SH-SY5Y (cell line): Measurements from ENCODE around the gene BMP8B.

Experiments
- GATA2 ChIP-seq: IDR thresholded peaks from 2 replicates; pipeline ENCODE4 v1.6.1; 2011; ENCODE audit warnings: mild to moderate bottlenecking, low read depth, low read length
- GATA3 ChIP-seq: IDR thresholded peaks from 2 replicates; pipeline ENCODE4 v1.6.1; 2011; ENCODE audit warnings: low read depth, mild to moderate bottlenecking, low read length, moderate library complexity

Gene BMP8B

DNA sequence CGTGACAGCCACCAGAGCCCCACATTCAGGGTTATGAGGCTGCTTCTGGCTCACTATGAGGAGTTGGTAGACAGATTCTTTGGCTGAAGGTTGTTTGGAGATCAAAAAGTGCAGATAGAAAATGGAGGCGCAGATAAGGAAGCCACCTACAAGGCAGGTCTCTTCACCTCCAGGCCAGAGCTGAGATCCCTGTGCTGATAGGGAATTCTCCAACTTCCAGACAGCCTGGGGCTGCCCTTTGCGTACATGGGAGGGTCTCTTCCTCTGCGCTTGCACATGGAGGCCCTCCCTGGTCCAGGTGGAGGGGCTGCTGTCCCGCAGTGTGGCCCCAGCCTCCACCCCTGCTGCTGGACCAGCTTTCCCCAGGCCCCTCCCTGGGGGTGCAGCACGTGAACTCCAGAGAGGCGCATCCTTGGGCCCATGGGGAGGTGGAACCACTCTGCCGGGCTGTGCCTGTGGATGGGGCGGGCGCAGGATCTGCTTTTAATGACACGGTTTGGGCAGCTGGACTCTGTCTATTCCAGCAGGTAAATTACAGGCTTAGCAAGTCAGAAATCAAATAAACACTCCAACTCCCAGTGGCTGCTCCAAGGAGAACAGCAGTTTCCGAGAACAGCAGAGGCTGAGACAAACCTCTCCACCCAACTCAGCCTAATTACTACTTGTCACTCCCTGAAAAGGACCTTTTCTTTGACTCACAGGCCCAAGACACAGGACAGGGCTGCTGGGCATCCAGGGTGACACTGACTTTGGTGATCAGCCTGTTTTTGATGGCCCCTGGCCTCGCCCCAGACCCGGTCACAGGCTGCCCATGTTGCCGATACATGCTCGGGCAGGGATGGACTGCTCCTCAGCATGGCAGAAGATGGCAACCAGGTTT is 29.9 kb downstream of the BMP8B start:
- no peak for TF ChIP-seq GATA2

DNA sequence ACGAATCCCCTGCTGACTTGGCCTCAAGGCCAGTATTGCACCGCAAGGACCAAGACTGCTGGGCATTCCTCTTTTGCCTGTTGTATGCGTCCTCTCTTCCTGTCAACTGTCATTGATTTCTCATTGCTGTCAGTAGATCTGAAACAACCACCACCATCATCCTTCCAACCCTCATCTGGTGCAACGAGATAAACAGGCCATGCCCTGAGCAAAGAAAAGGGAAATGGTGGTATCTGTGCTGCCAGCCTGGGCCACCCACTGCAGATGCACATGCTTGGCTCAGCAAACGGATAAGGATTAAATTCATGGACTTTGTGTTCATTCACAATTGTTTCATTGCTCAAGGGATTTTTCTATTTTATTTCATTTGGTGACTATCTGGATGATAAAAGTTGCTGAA is 31.2 kb downstream of the BMP8B start:
- TF ChIP-seq GATA3: no peak
- TF ChIP-seq GATA2: no peak

DNA sequence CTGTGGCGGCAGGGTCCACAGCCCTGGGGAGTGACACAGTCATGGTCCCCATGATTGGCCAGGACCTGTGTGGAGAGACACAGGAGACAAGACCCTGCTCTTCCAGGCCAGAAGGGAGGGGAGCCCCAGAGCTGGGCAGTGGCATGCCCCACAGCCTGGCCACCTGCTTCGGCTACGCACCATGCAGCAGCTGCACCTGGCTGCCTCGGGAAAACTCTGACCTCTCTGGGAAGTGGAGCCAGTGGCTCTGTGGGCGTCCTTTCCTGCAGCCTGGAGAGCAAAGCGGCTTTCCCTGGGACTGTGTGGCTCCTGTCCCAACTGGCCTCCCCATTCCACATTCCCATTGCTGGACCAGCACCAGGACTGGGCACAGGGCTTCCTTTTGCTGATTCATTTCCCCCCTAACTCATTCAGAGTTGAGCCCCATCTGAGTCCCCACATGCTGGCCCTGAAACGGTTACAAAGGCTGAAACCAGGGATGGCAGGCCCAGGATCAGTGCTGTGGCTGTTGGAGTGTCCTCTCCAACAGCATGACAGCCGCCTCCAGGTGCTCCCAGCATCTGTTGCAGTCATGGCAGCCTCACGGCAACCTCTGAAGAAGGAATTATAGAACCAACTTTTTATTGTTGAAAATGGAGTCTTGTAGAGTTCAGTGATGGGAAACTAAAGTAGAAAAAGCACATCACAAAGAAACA is 32.6 kb downstream of the BMP8B start:
- TF ChIP-seq GATA2 (no peak), GATA3 (no peak)

DNA sequence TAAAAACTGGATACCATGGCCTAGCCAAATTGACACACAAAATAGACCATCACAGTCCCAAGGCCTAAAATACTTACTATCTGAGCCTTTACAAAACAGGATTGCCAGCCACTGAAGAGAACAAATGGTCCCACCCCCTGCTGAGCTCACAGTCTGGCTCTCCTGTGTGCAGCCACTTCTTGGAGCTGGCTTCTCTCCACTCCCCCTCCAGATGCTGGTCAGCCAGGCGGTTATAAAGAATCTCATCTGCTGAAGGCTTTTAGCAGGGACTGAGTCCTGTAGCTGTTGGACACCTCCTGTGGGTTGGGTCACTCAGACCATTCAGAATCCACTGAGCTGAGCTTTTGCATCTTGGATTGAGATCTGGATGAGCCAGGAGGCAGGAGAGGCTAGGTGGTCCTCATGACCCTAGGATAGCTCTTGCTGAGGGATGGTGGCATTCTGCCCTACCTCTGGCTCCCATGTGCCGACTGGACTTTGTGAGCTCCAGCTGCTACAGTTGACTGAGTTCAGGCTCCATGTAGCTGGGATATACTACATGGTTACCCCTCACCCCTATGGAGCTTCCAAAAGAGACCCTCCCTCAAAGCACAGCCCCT is 33.7 kb downstream of the BMP8B start:
- no peak for TF ChIP-seq GATA2
- TF ChIP-seq GATA3: no peak

DNA sequence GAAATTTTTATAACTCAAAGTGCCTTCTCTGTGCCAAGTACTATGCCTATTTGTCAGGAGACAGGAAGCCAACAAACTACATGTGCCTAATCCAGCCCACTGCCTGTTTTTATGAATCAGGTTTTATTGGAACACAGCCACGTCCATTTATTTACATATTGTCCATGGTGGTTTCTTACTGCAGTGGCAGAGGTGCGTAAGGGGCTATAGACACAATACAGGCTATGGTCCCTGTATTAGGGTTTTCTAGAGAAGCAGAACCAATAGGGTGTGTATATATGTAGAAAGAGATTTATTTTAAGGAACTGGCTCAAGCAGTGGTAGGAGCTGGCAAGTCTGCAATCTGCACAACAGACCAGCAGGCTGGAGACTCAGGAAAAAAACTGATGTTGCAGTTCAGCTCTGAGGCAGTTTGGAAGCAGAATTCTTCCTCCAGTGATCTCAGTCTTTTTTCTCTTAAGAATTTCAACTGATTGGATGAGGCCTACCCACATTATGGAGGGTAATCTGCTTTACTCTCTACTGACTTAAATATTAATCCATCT is 34.6 kb downstream of the BMP8B start:
- TF ChIP-seq GATA3: no peak
- TF ChIP-seq GATA2: no peak

DNA sequence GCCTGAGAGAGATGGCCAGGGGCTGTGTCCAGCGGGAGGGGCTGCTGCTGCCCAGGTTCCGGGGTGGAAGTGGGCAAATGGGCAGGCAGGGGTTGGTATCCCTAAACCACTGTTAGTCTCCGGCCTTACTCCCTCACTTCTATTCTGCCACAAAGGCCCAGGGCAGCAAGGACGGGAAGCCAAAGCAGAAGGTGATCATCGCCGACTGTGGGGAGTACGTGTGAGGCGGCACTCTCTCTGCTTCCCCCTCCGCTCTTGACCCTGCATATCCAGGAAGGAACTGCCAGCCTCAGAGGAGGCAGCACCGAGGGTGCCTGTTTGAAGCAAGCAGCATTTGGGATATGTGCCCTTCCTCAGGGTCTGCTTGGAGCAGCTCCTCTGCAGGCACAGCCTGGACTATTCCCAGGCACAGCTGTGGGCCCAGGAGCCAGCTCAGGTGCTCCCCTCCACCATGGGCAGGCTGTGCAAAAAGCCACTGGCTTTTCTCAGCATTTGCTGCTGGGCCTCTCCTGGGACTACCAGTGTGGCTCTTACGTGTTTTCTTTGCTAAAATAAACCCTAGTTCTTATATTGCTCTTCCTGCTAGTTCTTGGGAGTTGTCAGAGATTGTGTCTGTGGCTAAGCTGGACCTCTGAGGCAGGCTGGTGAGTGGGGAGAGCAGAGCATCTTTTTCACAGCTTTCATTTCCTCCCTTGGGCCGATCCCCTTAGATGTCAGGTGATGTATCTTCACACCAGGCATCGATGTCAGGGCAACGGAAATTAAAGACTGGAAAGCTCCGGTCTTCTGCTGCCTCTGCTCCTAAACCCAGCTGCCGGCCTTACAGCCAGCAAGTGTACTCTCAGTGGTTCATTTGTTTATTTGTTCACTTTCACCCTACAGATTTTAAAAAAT is 35.3 kb downstream of the BMP8B start:
- TF ChIP-seq GATA3: no peak
- TF ChIP-seq GATA2: no peak

DNA sequence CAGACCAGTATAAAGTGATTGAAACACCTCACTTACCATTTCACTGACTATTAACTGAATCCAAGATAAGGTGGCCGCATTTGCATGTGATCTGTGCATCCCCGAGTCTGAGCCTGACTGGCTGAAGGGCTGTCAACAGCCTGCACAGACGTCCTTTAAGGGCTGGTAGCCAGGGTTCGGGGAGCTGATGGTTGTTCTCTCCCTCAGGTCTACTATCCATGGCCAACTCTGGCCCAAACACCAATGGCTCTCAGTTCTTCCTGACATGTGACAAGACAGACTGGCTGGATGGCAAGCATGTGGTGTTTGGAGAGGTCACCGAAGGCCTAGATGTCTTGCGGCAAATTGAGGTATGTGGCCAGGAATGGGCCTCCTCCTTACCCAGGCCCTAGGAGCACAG is 36.0 kb downstream of the BMP8B start:
- no peak for TF ChIP-seq GATA2
- no peak for TF ChIP-seq GATA3

DNA sequence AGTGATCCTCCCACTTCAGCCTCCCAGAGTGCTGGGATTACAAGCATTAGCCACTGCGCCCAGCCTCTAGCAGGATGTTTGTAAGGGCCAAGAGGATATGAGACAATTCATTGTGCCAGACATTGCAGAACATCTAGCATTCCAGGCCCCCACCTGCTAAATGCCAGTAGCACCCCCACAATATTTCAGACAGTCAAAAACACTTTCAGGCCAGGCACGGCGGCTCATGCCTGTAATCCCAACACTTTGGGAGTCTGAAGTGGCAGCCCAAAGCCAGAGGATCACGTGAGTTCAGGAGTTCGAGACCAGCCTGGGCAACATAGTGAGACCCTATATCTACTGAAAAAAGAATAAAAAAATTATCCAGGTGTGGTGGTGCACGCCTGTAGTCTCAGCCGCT is 37.1 kb downstream of the BMP8B start:
- TF ChIP-seq GATA2 (no peak), GATA3 (no peak)

DNA sequence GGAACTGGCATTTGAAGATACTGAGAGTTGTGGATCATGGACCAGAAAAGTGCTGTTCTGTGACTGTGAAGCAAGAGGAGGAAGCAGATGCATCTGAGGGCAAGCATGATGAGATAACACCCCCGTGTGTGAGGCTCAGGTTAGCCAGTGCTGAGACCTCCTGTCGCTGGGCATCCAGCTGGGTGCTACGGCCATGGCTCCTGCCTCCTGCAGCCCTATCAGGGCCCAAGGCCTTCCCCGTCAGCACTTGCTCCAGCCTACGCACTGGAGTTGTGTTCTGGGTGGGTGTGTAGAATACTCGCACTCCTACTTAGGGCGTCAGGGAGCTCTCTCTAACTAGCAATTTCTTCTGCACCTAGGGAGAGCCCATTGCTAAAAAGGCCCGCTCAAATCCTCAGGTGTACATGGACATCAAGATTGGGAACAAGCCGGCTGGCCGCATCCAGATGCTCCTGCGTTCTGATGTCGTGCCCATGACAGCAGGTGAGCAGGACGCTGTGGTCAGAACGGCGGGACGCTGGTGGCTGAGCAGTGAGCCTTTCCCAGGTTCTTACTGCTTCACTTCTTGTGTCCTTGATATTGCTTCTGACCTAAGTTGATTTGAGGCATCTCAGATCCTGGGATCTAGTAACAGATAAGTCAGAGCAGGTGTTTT is 43.5 kb downstream of the BMP8B start:
- TF ChIP-seq GATA3 (no peak), GATA2 (no peak)

DNA sequence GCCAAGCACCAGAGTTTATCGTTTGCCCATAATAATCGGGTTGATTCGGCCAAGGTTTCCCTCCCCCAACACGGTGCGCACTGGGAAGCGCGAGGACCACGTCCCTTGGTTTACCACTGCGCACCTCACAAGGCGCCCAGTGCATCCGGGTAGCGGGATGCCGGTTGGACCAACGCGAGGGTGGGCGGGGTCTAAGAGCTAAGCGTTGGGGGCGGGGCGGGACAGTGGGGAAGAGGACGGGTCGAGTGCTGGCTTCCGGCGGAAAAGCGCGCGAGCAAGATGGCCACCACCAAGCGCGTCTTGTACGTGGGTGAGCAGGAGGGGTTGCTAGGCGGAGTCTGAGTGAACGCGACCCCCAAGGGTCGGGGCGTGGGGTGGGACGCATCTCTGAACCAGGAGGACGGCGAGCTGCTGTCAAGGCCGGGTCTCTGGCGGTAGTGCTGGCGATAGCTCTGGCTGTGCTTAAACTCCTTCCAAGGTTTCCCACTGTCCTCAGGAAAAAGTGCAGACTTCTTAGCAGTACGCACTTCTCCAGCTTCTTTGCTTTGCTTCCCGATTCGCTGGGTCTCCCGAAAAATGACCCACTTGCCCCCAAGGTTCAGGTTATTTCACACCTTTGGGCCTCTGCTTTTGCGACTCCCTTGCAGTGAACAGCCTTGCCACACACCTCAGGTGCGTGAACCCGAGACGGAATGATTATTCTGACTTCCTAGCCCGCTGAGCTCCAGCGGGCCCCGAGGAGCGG is 49.9 kb downstream of the BMP8B start, which contains the start of gene PPIE:
TSS of gene PPIE (plus strand) at position 261 of the 745 bp plus-strand sequence. CDS start at position 280, 19 bp downstream.
- TF ChIP-seq GATA2: no peak
- no peak for TF ChIP-seq GATA3

DNA sequence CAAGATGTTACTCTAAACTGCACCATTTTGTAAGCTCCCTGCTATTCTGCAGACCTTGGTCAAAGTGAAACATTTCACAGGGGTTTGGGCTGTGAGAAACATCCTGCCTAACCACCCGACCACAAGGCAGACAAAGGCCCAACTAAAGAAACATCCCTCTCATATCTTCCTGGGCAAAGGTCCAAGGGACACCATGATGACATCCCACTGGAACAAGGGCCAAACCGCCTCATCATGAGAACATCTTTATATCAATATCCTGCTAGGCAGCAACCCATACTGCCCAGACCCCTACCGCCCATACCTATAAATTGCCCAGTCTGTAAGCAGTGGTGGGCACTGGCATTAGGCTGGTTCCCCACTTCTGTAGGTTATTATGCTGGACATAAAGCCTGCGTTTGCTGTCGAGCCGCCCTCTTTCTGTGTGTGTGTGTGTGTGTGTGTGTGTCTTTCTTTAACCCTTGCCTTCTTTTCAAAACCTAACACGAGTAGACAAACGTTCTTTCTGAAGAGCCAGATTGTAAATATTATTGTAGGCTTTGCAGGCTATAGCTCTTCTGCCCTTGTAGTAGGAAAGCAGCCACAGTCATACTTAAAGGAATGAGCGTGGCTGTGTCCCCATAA is 51.0 kb downstream of the BMP8B start:
- no peak for TF ChIP-seq GATA3
- no peak for TF ChIP-seq GATA2

DNA sequence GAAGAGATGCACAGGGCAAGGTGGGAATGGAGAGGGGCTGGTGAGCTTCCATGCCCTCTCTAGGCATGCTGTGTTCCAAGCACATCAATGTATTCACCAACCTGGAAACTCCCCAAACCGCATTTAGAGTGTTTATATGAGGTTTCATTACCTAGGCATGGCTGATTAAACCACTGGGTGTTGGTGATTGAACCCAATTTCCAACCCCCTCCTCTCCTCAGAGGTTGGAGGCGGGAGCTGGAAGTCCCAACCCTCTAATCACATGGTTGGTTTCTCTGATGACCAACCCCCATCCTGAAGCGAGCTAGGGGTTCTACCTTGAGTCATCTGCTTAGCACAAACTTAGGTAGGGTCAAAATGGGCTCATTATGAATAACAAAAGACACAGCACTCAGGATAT is 52.9 kb downstream of the BMP8B start:
- TF ChIP-seq GATA2 (no peak), GATA3 (no peak)
